HepG2 (cell line): ENCODE data around the gene TRIM23. TPM values are rescaled to one million over a fixed set of nuclear protein-coding genes. Genes with fewer than 3 reads are reported as not detected.

ENCODE experiments used
- KDM2A ChIP-seq: sonication (generic); formaldehyde crosslinking; IDR thresholded peaks from 2 replicates; pipeline ENCODE4 v1.4.0; 2020; ENCODE audit warnings: low read depth, missing genetic modification reagents, borderline replicate concordance
- KDM4B ChIP-seq: sonication (generic); formaldehyde crosslinking; IDR thresholded peaks from 2 replicates; pipeline ENCODE4 v1.4.0; 2020; ENCODE audit warnings: missing genetic modification reagents
- KDM6A ChIP-seq: IDR thresholded peaks from 2 replicates; pipeline ENCODE4 v1.6.1; 2016; ENCODE audit warnings: low read depth
- MLLT10 ChIP-seq: sonication (generic); formaldehyde crosslinking; IDR thresholded peaks from 2 replicates; pipeline ENCODE4 v1.4.0; 2020; ENCODE audit warnings: missing genetic modification reagents
- RELA ChIP-seq: sonication (generic); formaldehyde crosslinking; IDR thresholded peaks from 2 replicates; pipeline ENCODE4 v1.4.0; 2020; ENCODE audit warnings: missing genetic modification reagents
- TAF1 ChIP-seq: sonication (generic); formaldehyde crosslinking; IDR thresholded peaks from 2 replicates; pipeline ENCODE4 v1.4.0; 2020; ENCODE audit warnings: missing genetic modification reagents
- ZBTB10 ChIP-seq: sonication (generic); formaldehyde crosslinking; IDR thresholded peaks from 2 replicates; pipeline ENCODE4 v1.4.0; 2020; ENCODE audit warnings: missing genetic modification reagents, borderline replicate concordance
- ZBTB7B ChIP-seq: sonication (generic); formaldehyde crosslinking; IDR thresholded peaks from 2 replicates; pipeline ENCODE4 v1.4.0; 2020; ENCODE audit warnings: missing genetic modification reagents
- ZNF20 ChIP-seq: sonication (generic); formaldehyde crosslinking; IDR thresholded peaks from 2 replicates; pipeline ENCODE4 v1.4.0; 2020; ENCODE audit warnings: mild to moderate bottlenecking, moderate library complexity, missing genetic modification reagents
- ZNF335 ChIP-seq: sonication (generic); formaldehyde crosslinking; IDR thresholded peaks from 2 replicates; pipeline ENCODE4 v1.4.0; 2020; ENCODE audit warnings: missing genetic modification reagents
- ZNF629 ChIP-seq: sonication (generic); formaldehyde crosslinking; conservative IDR thresholded peaks from 2 replicates; pipeline ENCODE4 v1.5.0; 2020; ENCODE audit warnings: missing genetic modification reagents
- ZNF7 ChIP-seq: IDR thresholded peaks from 2 replicates; pipeline ENCODE4 v1.6.1; 2016; ENCODE audit warnings: missing biosample characterization, missing genetic modification reagents
- ZNF710 ChIP-seq: sonication (generic); formaldehyde crosslinking; IDR thresholded peaks from 2 replicates; pipeline ENCODE4 v1.5.0; 2020; ENCODE audit warnings: mild to moderate bottlenecking, missing genetic modification reagents, borderline replicate concordance
- polyA plus RNA-seq, 8 experiments: library from polyadenylated mRNA; depleted of rRNA in 3 of 8; stranded (reverse) in 7 of 8; unstranded in 1 of 8; fragments of >200 nt; fragmentation: Illumina TruSeq in 4 of 8; extraction: Trizol in 4 of 8; gene quantifications; 2 replicates each; pipeline versions ENCODE4 v1.2.1 to v1.2.3, GENCODE V29; 2011 to 2016; ENCODE audit warnings: low read depth in 4 of 8, missing spikeins in 1 of 8, mixed read lengths in 1 of 8; ENCODE audit not compliant: insufficient read depth in 1 of 8
- total RNA-seq, 5 experiments: library from RNA; depleted of rRNA; stranded (reverse); fragments of >200 nt; fragmentation: Illumina TruSeq; extraction: Trizol; gene quantifications; 2 replicates each; pipeline ENCODE4 v1.2.3, GENCODE V29; 2016; ENCODE audit warnings: low read depth in 1 of 5
- TF ChIP-seq, protein P1 (sequence below): sonication (generic); formaldehyde crosslinking; IDR thresholded peaks from 2 replicates; pipeline ENCODE4 v1.5.0; 2020; ENCODE audit warnings: missing genetic modification reagents
- TF ChIP-seq, protein P2 (sequence below): sonication (generic); IDR thresholded peaks from 2 replicates; pipeline ENCODE4 v1.6.1; 2016; ENCODE audit warnings: low read depth, borderline replicate concordance
- TF ChIP-seq, protein P3 (sequence below): sonication (generic); formaldehyde crosslinking; conservative IDR thresholded peaks from 2 replicates; pipeline ENCODE4 v1.4.0; 2020; ENCODE audit warnings: mild to moderate bottlenecking, missing genetic modification reagents, moderate library complexity
- TF ChIP-seq, protein P4 (sequence below): fragments of 450-650 bp; IDR thresholded peaks from 2 replicates; pipeline ENCODE4 v1.6.1; 2016

The TRIM23 gene
- total and polyA plus RNA-seq, 2 of the 13 experiments (the other 11 are each of a cell fraction or from before 2014, with no cell fraction given), result 4.6 to 11.4 TPM

- TF ChIP-seq ZBTB7B, result 0 out of 2 replicates have a peak, but pooled peaks have one; percentile 23
- TF ChIP-seq ZNF7 (CRISPR knock-in tag), result no peak
- TF ChIP-seq KDM4B (CRISPR knock-in tag), result no peak
- peak; percentile 47; the same call in 1 of the 2 replicates for TF ChIP-seq KDM2A (CRISPR knock-in tag)
- TF ChIP-seq, protein P1, sequence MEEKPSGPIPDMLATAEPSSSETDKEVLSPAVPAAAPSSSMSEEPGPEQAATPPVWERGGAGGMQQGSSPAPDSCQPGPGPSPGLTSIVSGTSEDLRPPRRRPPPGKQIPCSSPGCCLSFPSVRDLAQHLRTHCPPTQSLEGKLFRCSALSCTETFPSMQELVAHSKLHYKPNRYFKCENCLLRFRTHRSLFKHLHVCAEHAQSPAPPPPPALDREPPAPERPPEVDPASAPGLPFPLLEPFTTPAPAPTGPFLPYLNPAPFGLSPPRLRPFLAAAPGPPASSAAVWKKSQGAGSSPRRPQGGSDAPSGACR (CRISPR knock-in tag), result no peak
- TF ChIP-seq, protein P2, sequence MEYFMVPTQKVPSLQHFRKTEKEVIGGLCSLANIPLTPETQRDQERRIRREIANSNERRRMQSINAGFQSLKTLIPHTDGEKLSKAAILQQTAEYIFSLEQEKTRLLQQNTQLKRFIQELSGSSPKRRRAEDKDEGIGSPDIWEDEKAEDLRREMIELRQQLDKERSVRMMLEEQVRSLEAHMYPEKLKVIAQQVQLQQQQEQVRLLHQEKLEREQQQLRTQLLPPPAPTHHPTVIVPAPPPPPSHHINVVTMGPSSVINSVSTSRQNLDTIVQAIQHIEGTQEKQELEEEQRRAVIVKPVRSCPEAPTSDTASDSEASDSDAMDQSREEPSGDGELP, result no peak
- no peak for TF ChIP-seq RELA (CRISPR knock-in tag)
- no peak for TF ChIP-seq ZNF629 (CRISPR knock-in tag)
- TF ChIP-seq TAF1 (CRISPR knock-in tag), result no peak; the same call in 1 of the 2 replicates
- no peak for TF ChIP-seq KDM6A
- TF ChIP-seq ZNF20 (CRISPR knock-in tag), result no peak
- no peak for TF ChIP-seq ZNF710
- TF ChIP-seq ZNF335 (CRISPR knock-in tag), result peak; percentile 17; the same call in 1 of the 2 replicates
- TF ChIP-seq, protein P3, sequence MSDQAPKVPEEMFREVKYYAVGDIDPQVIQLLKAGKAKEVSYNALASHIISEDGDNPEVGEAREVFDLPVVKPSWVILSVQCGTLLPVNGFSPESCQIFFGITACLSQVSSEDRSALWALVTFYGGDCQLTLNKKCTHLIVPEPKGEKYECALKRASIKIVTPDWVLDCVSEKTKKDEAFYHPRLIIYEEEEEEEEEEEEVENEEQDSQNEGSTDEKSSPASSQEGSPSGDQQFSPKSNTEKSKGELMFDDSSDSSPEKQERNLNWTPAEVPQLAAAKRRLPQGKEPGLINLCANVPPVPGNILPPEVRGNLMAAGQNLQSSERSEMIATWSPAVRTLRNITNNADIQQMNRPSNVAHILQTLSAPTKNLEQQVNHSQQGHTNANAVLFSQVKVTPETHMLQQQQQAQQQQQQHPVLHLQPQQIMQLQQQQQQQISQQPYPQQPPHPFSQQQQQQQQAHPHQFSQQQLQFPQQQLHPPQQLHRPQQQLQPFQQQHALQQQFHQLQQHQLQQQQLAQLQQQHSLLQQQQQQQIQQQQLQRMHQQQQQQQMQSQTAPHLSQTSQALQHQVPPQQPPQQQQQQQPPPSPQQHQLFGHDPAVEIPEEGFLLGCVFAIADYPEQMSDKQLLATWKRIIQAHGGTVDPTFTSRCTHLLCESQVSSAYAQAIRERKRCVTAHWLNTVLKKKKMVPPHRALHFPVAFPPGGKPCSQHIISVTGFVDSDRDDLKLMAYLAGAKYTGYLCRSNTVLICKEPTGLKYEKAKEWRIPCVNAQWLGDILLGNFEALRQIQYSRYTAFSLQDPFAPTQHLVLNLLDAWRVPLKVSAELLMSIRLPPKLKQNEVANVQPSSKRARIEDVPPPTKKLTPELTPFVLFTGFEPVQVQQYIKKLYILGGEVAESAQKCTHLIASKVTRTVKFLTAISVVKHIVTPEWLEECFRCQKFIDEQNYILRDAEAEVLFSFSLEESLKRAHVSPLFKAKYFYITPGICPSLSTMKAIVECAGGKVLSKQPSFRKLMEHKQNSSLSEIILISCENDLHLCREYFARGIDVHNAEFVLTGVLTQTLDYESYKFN (CRISPR knock-in tag), result no peak
- TF ChIP-seq ZBTB10, result no peak
- TF ChIP-seq MLLT10 (CRISPR knock-in tag), result no peak
- TF ChIP-seq, protein P4, sequence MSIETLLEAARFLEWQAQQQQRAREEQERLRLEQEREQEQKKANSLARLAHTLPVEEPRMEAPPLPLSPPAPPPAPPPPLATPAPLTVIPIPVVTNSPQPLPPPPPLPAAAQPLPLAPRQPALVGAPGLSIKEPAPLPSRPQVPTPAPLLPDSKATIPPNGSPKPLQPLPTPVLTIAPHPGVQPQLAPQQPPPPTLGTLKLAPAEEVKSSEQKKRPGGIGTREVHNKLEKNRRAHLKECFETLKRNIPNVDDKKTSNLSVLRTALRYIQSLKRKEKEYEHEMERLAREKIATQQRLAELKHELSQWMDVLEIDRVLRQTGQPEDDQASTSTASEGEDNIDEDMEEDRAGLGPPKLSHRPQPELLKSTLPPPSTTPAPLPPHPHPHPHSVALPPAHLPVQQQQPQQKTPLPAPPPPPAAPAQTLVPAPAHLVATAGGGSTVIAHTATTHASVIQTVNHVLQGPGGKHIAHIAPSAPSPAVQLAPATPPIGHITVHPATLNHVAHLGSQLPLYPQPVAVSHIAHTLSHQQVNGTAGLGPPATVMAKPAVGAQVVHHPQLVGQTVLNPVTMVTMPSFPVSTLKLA, result no peak
Observed at GRCh38 chr5:65624571-65625555, 730 bp upstream of the TRIM23 start, which contains the start of the genes SHLD3 and TRAPPC13 (continued).
